SK-N-SH treated with all-trans-retinoic acid at 6 μM for 48 hours (cell line): ENCODE data around the gene FHOD1.

Source experiments
- ATAC-seq: fragments of 200-7000 bp; cut with Tn5 transposase; 3 replicates; pipeline ENCODE4 v1.9.1; 2020; ENCODE audit warnings: mild to moderate bottlenecking, moderate library complexity
- ARNTL ChIP-seq: fragments of 450-650 bp; formaldehyde crosslinking; IDR thresholded peaks from 2 replicates; pipeline ENCODE4 v1.5.0; 2020; ENCODE audit warnings: low read depth, mild to moderate bottlenecking, moderate library complexity, borderline replicate concordance
- GLIS3 ChIP-seq: fragments of 250-450 bp; sonication (Bioruptor Pico); IDR thresholded peaks from 2 replicates; pipeline ENCODE4 v1.5.0; 2020; ENCODE audit warnings: mild to moderate bottlenecking, moderate library complexity
- ISL1 ChIP-seq: fragments of 250-450 bp; sonication (Bioruptor Pico); IDR thresholded peaks from 2 replicates; pipeline ENCODE4 v2.1.2; 2022; ENCODE audit warnings: mild to moderate bottlenecking, moderate library complexity
- OSR1 ChIP-seq: fragments of 250-450 bp; sonication (Bioruptor Pico); IDR thresholded peaks from 2 replicates; pipeline ENCODE4 v1.8.0; 2022; ENCODE audit warnings: moderate library complexity, mild to moderate bottlenecking, inconsistent platforms
- PPARA ChIP-seq: fragments of 250-450 bp; sonication (Bioruptor Pico); IDR thresholded peaks from 2 replicates; pipeline ENCODE4 v1.5.0; 2020; ENCODE audit warnings: mild to moderate bottlenecking, borderline replicate concordance
- RARB ChIP-seq: fragments of 250-450 bp; sonication (Bioruptor Pico); IDR thresholded peaks from 2 replicates; pipeline ENCODE4 v1.8.0; 2021; ENCODE audit warnings: mild to moderate bottlenecking, moderate library complexity
- SNAI2 ChIP-seq: fragments of 250-450 bp; sonication (Bioruptor Pico); IDR thresholded peaks from 2 replicates; pipeline ENCODE4 v1.5.0; 2020; ENCODE audit warnings: mild to moderate bottlenecking, moderate library complexity
- TCF4 ChIP-seq: fragments of 250-450 bp; sonication (Bioruptor Pico); IDR thresholded peaks from 2 replicates; pipeline ENCODE4 v1.8.0; 2021; ENCODE audit warnings: mild to moderate bottlenecking, moderate library complexity, borderline replicate concordance
- ZFP3 ChIP-seq: fragments of 250-450 bp; sonication (Bioruptor Pico); IDR thresholded peaks from 2 replicates; pipeline ENCODE4 v1.5.0; 2020; ENCODE audit warnings: mild to moderate bottlenecking, moderate library complexity
- ZFP30 ChIP-seq: fragments of 450-650 bp; formaldehyde crosslinking; IDR thresholded peaks from 2 replicates; pipeline ENCODE4 v1.5.0; 2022; ENCODE audit warnings: mild to moderate bottlenecking, moderate library complexity
- TF ChIP-seq, protein P1 (sequence below): fragments of 250-450 bp; sonication (Bioruptor Pico); IDR thresholded peaks from 2 replicates; pipeline ENCODE4 v1.8.0; 2021; ENCODE audit warnings: low read depth, mild to moderate bottlenecking, moderate library complexity, borderline replicate concordance
- TF ChIP-seq, protein P2 (sequence below): fragments of 250-450 bp; sonication (Bioruptor Pico); IDR thresholded peaks from 2 replicates; pipeline ENCODE4 v1.5.1; 2021; ENCODE audit warnings: mild to moderate bottlenecking, moderate library complexity
- TF ChIP-seq, protein P3 (sequence below): fragments of 250-450 bp; sonication (Bioruptor Pico); IDR thresholded peaks from 2 replicates; pipeline ENCODE4 v1.5.1; 2020; ENCODE audit warnings: low read depth, mild to moderate bottlenecking, moderate library complexity
- TF ChIP-seq, protein P4 (sequence below): fragments of 250-450 bp; sonication (Bioruptor Pico); IDR thresholded peaks from 2 replicates; pipeline ENCODE4 v1.5.0; 2020; ENCODE audit warnings: mild to moderate bottlenecking, moderate library complexity
- TF ChIP-seq, protein P5 (sequence below): fragments of 250-450 bp; sonication (Bioruptor Pico); IDR thresholded peaks from 2 replicates; pipeline ENCODE4 v1.8.0; 2020; ENCODE audit warnings: mild to moderate bottlenecking, moderate library complexity, borderline replicate concordance

FHOD1 gene

DNA sequence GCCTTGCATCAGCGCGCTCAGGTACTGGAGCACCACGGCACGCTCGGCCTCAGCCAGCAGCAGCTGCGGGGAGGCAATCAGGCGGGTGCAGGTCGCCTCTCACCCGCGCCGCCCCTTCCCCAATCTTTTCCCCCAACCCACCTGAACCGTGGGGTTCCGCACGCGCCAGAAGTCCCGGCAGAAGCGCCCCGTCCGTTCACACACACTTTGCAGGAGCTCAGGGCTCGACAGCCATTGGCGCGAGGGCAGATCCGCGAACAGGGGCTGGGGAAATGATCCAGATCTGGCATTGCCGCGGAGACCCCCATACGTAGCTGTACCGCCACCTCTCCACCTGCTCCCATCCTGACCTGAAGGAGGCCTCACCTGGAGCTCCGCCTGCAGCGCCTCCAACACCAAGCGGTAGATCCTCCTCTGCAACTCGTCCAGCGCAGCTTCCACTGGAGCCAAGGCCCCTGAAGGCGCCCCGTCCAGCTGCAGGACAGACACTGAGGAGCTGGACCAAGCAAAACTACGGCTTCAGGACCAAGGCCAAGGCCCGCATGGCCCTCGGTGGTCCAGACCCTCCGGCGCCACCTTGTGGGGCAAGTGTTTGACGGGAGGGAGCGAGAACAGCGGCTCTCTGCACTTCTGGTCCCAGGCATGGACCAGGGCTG is 62.2 kb downstream of the FHOD1 start:
- peak; percentile 62 for ATAC-seq
- TF ChIP-seq TCF4 (CRISPR knock-in tag) (no peak), ZFP30 (CRISPR knock-in tag) (no peak), ARNTL (no peak), RARB (no peak), ZFP3 (no peak), OSR1 (CRISPR knock-in tag) (no peak), ISL1 (CRISPR knock-in tag) (no peak), PPARA (CRISPR knock-in tag) (no peak), GLIS3 (CRISPR knock-in tag) (no peak), SNAI2 (CRISPR knock-in tag) (no peak)
- TF ChIP-seq, protein P1, sequence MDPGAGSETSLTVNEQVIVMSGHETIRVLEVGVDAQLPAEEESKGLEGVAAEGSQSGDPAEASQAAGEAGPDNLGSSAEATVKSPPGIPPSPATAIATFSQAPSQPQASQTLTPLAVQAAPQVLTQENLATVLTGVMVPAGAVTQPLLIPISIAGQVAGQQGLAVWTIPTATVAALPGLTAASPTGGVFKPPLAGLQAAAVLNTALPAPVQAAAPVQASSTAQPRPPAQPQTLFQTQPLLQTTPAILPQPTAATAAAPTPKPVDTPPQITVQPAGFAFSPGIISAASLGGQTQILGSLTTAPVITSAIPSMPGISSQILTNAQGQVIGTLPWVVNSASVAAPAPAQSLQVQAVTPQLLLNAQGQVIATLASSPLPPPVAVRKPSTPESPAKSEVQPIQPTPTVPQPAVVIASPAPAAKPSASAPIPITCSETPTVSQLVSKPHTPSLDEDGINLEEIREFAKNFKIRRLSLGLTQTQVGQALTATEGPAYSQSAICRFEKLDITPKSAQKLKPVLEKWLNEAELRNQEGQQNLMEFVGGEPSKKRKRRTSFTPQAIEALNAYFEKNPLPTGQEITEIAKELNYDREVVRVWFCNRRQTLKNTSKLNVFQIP (CRISPR knock-in tag), result no peak
- TF ChIP-seq, protein P2, sequence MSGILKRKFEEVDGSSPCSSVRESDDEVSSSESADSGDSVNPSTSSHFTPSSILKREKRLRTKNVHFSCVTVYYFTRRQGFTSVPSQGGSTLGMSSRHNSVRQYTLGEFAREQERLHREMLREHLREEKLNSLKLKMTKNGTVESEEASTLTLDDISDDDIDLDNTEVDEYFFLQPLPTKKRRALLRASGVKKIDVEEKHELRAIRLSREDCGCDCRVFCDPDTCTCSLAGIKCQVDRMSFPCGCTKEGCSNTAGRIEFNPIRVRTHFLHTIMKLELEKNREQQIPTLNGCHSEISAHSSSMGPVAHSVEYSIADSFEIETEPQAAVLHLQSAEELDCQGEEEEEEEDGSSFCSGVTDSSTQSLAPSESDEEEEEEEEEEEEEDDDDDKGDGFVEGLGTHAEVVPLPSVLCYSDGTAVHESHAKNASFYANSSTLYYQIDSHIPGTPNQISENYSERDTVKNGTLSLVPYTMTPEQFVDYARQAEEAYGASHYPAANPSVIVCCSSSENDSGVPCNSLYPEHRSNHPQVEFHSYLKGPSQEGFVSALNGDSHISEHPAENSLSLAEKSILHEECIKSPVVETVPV (CRISPR knock-in tag), result no peak
- TF ChIP-seq, protein P3, sequence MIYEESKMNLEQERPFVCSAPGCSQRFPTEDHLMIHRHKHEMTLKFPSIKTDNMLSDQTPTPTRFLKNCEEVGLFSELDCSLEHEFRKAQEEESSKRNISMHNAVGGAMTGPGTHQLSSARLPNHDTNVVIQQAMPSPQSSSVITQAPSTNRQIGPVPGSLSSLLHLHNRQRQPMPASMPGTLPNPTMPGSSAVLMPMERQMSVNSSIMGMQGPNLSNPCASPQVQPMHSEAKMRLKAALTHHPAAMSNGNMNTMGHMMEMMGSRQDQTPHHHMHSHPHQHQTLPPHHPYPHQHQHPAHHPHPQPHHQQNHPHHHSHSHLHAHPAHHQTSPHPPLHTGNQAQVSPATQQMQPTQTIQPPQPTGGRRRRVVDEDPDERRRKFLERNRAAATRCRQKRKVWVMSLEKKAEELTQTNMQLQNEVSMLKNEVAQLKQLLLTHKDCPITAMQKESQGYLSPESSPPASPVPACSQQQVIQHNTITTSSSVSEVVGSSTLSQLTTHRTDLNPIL (CRISPR knock-in tag), result no peak
- TF ChIP-seq, protein P4, sequence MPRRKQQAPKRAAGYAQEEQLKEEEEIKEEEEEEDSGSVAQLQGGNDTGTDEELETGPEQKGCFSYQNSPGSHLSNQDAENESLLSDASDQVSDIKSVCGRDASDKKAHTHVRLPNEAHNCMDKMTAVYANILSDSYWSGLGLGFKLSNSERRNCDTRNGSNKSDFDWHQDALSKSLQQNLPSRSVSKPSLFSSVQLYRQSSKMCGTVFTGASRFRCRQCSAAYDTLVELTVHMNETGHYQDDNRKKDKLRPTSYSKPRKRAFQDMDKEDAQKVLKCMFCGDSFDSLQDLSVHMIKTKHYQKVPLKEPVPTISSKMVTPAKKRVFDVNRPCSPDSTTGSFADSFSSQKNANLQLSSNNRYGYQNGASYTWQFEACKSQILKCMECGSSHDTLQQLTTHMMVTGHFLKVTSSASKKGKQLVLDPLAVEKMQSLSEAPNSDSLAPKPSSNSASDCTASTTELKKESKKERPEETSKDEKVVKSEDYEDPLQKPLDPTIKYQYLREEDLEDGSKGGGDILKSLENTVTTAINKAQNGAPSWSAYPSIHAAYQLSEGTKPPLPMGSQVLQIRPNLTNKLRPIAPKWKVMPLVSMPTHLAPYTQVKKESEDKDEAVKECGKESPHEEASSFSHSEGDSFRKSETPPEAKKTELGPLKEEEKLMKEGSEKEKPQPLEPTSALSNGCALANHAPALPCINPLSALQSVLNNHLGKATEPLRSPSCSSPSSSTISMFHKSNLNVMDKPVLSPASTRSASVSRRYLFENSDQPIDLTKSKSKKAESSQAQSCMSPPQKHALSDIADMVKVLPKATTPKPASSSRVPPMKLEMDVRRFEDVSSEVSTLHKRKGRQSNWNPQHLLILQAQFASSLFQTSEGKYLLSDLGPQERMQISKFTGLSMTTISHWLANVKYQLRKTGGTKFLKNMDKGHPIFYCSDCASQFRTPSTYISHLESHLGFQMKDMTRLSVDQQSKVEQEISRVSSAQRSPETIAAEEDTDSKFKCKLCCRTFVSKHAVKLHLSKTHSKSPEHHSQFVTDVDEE (CRISPR knock-in tag), result no peak
- TF ChIP-seq, protein P5, sequence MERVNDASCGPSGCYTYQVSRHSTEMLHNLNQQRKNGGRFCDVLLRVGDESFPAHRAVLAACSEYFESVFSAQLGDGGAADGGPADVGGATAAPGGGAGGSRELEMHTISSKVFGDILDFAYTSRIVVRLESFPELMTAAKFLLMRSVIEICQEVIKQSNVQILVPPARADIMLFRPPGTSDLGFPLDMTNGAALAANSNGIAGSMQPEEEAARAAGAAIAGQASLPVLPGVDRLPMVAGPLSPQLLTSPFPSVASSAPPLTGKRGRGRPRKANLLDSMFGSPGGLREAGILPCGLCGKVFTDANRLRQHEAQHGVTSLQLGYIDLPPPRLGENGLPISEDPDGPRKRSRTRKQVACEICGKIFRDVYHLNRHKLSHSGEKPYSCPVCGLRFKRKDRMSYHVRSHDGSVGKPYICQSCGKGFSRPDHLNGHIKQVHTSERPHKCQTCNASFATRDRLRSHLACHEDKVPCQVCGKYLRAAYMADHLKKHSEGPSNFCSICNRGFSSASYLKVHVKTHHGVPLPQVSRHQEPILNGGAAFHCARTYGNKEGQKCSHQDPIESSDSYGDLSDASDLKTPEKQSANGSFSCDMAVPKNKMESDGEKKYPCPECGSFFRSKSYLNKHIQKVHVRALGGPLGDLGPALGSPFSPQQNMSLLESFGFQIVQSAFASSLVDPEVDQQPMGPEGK, result no peak

DNA sequence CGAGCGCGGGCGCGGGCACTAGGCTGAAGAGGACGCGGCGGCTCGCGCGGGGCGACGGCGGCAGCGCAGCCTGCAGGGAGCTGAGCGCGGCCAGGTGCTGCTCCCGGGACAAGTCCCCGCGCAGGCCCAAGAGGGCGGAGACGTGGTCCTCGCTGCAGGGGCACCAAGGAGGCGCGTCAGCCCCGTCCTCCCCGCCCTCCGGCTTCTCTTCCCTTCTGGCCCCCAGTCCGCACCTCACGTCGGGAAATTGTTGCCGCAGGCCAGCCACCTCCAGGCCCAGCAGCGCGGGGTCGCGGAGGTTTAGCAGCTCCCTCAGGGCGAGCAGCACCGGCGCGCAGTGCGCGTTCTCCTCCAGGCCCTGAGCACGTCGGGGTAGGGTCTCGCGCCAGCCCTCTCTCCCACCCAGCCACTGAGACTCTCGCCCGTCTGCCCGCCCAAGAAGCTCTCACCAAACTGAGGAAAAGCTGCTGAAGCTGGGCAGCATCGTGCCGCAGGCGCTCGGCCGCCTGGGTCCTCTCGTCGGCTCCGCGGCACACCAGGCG is 62.8 kb downstream of the FHOD1 start:
- ATAC-seq, result peak; percentile 26
- no peak for TF ChIP-seq ZFP30 (CRISPR knock-in tag)

DNA sequence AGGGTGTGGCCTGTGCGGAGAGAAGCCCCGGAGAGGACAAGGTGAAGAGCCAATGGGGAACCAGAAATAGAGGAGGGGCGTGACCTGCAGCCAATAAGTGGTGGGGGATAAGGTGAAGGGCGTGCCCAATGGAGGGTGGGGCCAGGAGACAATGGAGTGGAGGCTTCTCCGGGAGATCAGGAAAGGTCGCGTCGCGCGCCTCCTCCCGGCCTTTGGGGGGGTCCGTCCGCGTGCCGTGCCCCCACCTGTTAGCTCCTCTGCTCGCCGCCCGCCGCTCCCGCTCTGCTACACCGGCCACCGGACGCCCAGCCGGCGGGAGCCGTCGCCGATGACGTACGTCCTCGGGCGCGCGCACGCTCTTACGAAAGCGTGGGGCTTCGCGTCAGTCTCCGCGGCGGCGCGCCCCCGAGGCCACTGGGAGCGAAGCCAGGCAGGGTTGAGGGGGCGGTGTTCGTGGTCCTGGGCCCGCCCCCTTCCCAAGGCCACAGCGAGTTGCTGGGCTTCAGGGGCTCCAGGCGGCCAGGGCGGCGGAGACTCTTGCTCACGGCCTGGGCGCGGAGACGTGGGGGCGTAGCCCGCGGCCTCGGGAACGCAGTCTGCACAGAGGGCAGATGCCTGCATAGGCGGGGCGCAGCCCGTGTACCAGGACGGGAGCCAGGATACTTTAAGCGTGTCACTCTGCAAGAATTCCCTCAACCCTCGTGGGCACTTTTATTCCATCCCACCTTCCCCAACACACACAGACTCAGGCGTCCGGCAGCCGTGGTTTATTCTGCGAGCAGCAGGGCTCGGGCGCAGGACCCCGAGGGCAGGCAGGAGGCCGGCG is 63.4 kb downstream of the FHOD1 start, which contains the start of gene MATCAP1:
Gene MATCAP1 (minus strand): TSS at position 337 of the 826 bp plus-strand sequence. CDS start 3,353 bp downstream, outside the sequence.
- TF ChIP-seq, protein P1 (CRISPR knock-in tag), result no peak
- TF ChIP-seq, protein P4 (CRISPR knock-in tag), result peak; percentile 31; the same call in 1 of the 2 replicates
- TF ChIP-seq, protein P2 (CRISPR knock-in tag), result no peak
- ATAC-seq, result peak; percentile 86
